Panc1 (cell line): ENCODE data around the gene HORMAD2. TPM values are rescaled to one million over a fixed set of nuclear protein-coding genes. Genes with fewer than 3 reads are reported as not detected.

Source experiments
- ATAC-seq: fragments of 200-7000 bp; cut with Tn5 transposase; 2 replicates; pipeline ENCODE4 v1.9.1; 2020; ENCODE audit warnings: mild to moderate bottlenecking, moderate library complexity
- BruUV-seq: library from RNA; stranded (reverse); fragments of 400-500 nt; replicated peaks from 2 replicates; lab custom pipeline; 2021; lab: Mats Ljungman, UMichigan
- CTCF ChIA-PET: fragments of 300-600 bp; sonication (Branson Sonifier 250); formaldehyde crosslinking; loops from one replicate; lab custom pipeline; 2022; ENCODE audit warnings: antibody characterized with exemption; lab: Charles Lee
- POLR2A ChIA-PET: fragments of 300-600 bp; sonication (Branson Sonifier 250); formaldehyde crosslinking; loops from one replicate; lab custom pipeline; 2022; ENCODE audit warnings: antibody characterized with exemption; lab: Charles Lee
- DNase-seq: peaks from one replicate; pipeline ENCODE4 v3.0.0-alpha.2; 2010; ENCODE audit warnings: low read depth, low spot score
- H3K27ac ChIP-seq: 2 replicates; pipeline ENCODE4 v1.5.1; 2011; ENCODE audit warnings: mild to moderate bottlenecking, low read length, inconsistent platforms
- H3K27me3 ChIP-seq: fragments of 200-500 bp; sonication (Bioruptor generic); 2 replicates; pipeline ENCODE4 v1.6.0; 2014; ENCODE audit warnings: low read length, inconsistent platforms; ENCODE audit not compliant: control insufficient read depth, insufficient read depth
- H3K36me3 ChIP-seq: fragments of 200-500 bp; sonication (Bioruptor generic); 2 replicates; pipeline ENCODE4 v1.5.1; 2014; ENCODE audit warnings: inconsistent platforms, mild to moderate bottlenecking, low read length, moderate library complexity; ENCODE audit not compliant: control insufficient read depth, insufficient read depth
- H3K4me1 ChIP-seq: 2 replicates; pipeline ENCODE4 v1.5.1; 2011; ENCODE audit warnings: inconsistent platforms, mild to moderate bottlenecking, low read length, moderate library complexity; ENCODE audit not compliant: control insufficient read depth, insufficient read depth
- H3K4me3 ChIP-seq, 2 experiments: 2 replicates each; pipeline ENCODE4 v1.5.1; 2011 to 2012; ENCODE audit warnings: low read depth in 2 of 2, low read length in 2 of 2, mild to moderate bottlenecking in 2 of 2, inconsistent platforms in 1 of 2, moderate library complexity in 1 of 2
- H3K9me3 ChIP-seq: fragments of 200-500 bp; sonication (Bioruptor generic); 2 replicates; pipeline ENCODE4 v1.5.1; 2014; ENCODE audit warnings: low read depth, mild to moderate bottlenecking, inconsistent platforms, low read length, moderate library complexity; ENCODE audit not compliant: control insufficient read depth, insufficient read depth
- CTCF ChIP-seq: fragments of 450-650 bp; IDR thresholded peaks from 2 replicates; pipeline ENCODE4 v1.5.1; 2017; ENCODE audit warnings: mild to moderate bottlenecking
- POLR2AphosphoS5 ChIP-seq: IDR thresholded peaks from 2 replicates; pipeline ENCODE4 v1.6.1; 2012; ENCODE audit warnings: mild to moderate bottlenecking, low read depth, low read length, moderate library complexity
- REST ChIP-seq, 2 experiments: IDR thresholded peaks; 2 replicates each; pipeline ENCODE4 v1.6.1; 2011 to 2012; ENCODE audit warnings: low read depth in 2 of 2, control low read depth in 1 of 2, low read length in 1 of 2, mild to moderate bottlenecking in 1 of 2, moderate library complexity in 1 of 2; ENCODE audit not compliant: insufficient read depth in 1 of 2
- SIN3A ChIP-seq: IDR thresholded peaks from 2 replicates; pipeline ENCODE4 v1.6.1; 2012; ENCODE audit warnings: low read depth, mild to moderate bottlenecking, low read length, moderate library complexity, borderline replicate concordance; ENCODE audit not compliant: insufficient read depth
- TCF7L2 ChIP-seq: IDR thresholded peaks from 2 replicates; pipeline ENCODE4 v1.6.1; 2011; ENCODE audit warnings: mild to moderate bottlenecking, low read depth, low read length, inconsistent platforms
- in situ Hi-C: cut with HindIII; loops from 2 replicates; pipeline ENCODE4 v1.10.0; 2016; ENCODE audit warnings: low sequenced_read_pairs, low pct_unique_long_range_greater_than_20kb
- intact Hi-C: fragments of 100-400 bp; cut with micrococcal nuclease; formaldehyde crosslinking; loops from one replicate; pipeline ENCODE4 v1.10.0; 2022; ENCODE audit not compliant: unreplicated experiment
- total RNA-seq: library from RNA; stranded (reverse); gene quantifications from one replicate; pipeline ENCODE4 v1.2.1, GENCODE V29; 2021; ENCODE audit not compliant: unreplicated experiment

The HORMAD2 gene
- total RNA-seq, 1 experiment from 2014 or later: not detected

- Histone ChIP-seq H3K9me3 (no peaks in the 10 kb centered on the region), H3K27ac (no peak overlapping the region), H3K4me3 (no peak overlapping the region), H3K36me3 (no peaks in the 10 kb centered on the region), H3K27me3 (no peaks in the 10 kb centered on the region), H3K4me1 (no peaks in the 10 kb centered on the region)
- ChIA-PET POLR2A (interaction anchor here (0.6 kb wide), 1 partner anchor 276 kb away, joined by 3 read pairs; no protein-coding TSS in a partner anchor), CTCF (no interaction called here)
- intact Hi-C loops (no loop called here), in situ Hi-C loops (no loop called here)
- TF ChIP-seq SIN3A: no peak
- DNase-seq (no peak), ATAC-seq (no peak)
- no TSS peak for BruUV-seq
These were observed 26.0 kb upstream of the HORMAD2 start for GRCh38 chr22:30054067-30054763.

- TF ChIP-seq SIN3A (no peak), POLR2AphosphoS5 (no peak), TCF7L2 (no peak), REST (IDR thresholded peaks at IDR 0.05; ENCODE audit: insufficient read depth in 1 of 2, low read depth in 2 of 2, low read length in 1 of 2) (no peak), CTCF (no peak)
- H3K36me3 ChIP-seq: no peaks in the 10 kb centered on the region
- no peak overlapping the region for H3K4me3 ChIP-seq
- in situ Hi-C loops (no loop called here), intact Hi-C loops (no loop called here)
- DNase-seq: no peak
- no peak for ATAC-seq
- no TSS peak for BruUV-seq
- POLR2A ChIA-PET: no interaction called here
- no peak overlapping the region for H3K27ac ChIP-seq
- CTCF ChIA-PET: no interaction called here
- no peaks in the 10 kb centered on the region for H3K9me3 ChIP-seq
- no peaks in the 10 kb centered on the region for H3K27me3 ChIP-seq
- no peaks in the 10 kb centered on the region for H3K4me1 ChIP-seq
These were observed 25.5 kb upstream of the HORMAD2 start for GRCh38 chr22:30054764-30055069.

- H3K27ac ChIP-seq: no peak overlapping the region
- no TSS peak for BruUV-seq
These were observed 24.2 kb upstream of the HORMAD2 start for GRCh38 chr22:30056015-30056414.

More at GRCh38 chr22:30056015-30056414, 24.2 kb upstream of the HORMAD2 start:
- in situ Hi-C loops: no loop called here
- ChIA-PET POLR2A (no interaction called here), CTCF (interaction anchor here (1.0 kb wide), 1 partner anchor 19 kb away, joined by 3 read pairs; no protein-coding TSS in a partner anchor)
- Histone ChIP-seq H3K36me3 (no peaks in the 10 kb centered on the region), H3K9me3 (no peaks in the 10 kb centered on the region), H3K27me3 (no peaks in the 10 kb centered on the region), H3K4me3 (no peak overlapping the region), H3K4me1 (no peaks in the 10 kb centered on the region)
- no peak for ATAC-seq
- TF ChIP-seq SIN3A (no peak), TCF7L2 (no peak), POLR2AphosphoS5 (no peak), CTCF (no peak), REST (IDR thresholded peaks at IDR 0.05; ENCODE audit: insufficient read depth in 1 of 2, low read depth in 2 of 2, low read length in 1 of 2) (no peak)
- intact Hi-C loops: no loop called here
- no peak for DNase-seq
